Gastroesophageal sphincter (tissue), 3 donors: Measurements from ENCODE around the gene IKZF4.

ENCODE experiments used
- CTCF ChIP-seq, 4 experiments: fragments of 200-600 bp in 2 of 4; fragments of 450-650 bp in 2 of 4; sonication (generic) in 1 of 4; IDR thresholded peaks; one replicate each; pipeline ENCODE4 v1.5.1; 2017 to 2019; ENCODE audit warnings: antibody characterized with exemption in 4 of 4, mild to moderate bottlenecking in 2 of 4, moderate library complexity in 2 of 4
- POLR2A ChIP-seq, 2 donors: fragments of 450-650 bp; IDR thresholded peaks; one replicate each; pipeline ENCODE4 v1.6.1; 2017; ENCODE audit warnings: antibody characterized with exemption in 2 of 2, mild to moderate bottlenecking in 2 of 2, moderate library complexity in 1 of 2
- POLR2AphosphoS5 ChIP-seq: sonication (generic); formaldehyde crosslinking; IDR thresholded peaks from one replicate; pipeline ENCODE4 v1.6.1; 2017; ENCODE audit warnings: antibody characterized with exemption

GRCh38 chr12:56082382-56082781 is 61.5 kb downstream of the IKZF4 start:
- TF ChIP-seq POLR2A (IDR thresholded peaks at IDR 0.05): no peak
- TF ChIP-seq CTCF (IDR thresholded peaks at IDR 0.05): no peak
- TF ChIP-seq POLR2AphosphoS5: no peak
